ENCODE measurements around the gene PCDHA3.
"Not testable (repeated sequence)": the region's sequence is repeated elsewhere in the genome, so short reads cannot be mapped to it uniquely, and the experiment has no call there.

Gene PCDHA3

DNA sequence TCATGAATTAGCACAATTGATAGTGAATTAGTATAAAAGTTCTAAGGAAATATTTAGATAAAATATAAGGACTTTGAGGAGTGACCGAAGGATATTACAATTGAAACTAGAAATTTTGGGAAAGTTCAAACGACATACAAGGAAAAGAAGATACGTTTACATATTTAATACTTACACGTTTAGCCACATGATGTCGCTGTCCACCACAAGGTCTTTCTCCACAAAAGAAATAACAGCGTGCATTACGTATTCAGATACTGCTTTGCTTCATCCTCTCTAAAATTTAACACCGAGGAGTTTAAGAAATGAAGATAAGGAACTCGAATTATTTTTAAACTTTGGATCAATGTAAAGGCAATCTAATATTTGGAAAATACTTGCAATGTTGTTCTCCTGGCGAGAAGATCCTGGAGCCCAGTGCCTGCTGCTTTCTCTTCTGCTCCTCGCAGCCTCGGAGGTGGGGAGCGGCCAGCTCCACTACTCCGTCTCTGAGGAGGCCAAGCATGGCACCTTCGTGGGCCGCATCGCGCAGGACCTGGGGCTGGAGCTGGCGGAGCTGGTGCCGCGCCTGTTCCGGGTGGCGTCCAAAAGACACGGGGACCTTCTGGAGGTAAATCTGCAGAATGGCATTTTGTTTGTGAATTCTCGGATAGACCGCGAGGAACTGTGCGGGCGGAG lies at the start of gene PCDHA3:
PCDHA3 (plus strand) TSS at position 242 of the 678 bp plus-strand sequence.
- DNase-seq: peak; percentile 37

DNA sequence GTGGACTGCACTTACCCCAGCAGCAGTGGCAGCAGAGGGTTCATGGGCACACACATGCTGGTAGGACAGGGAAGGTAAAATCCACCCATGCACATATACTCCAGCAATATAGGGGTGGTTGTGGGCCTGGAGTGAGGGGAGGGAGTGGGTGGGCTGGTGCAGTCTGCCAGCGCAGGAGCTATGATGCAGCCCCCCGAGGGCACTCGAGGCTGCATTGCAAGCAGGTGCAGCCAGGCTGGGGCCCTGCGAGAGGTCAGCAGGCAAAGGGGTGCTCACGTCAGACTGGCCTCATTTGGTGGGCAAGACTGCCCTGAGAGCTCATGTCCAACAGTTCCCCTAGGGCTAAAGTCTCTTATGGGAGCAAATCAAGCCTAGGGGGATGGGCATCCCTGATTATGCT lies 47.3 kb upstream of the PCDHA3 start:
- no peak for DNase-seq

DNA sequence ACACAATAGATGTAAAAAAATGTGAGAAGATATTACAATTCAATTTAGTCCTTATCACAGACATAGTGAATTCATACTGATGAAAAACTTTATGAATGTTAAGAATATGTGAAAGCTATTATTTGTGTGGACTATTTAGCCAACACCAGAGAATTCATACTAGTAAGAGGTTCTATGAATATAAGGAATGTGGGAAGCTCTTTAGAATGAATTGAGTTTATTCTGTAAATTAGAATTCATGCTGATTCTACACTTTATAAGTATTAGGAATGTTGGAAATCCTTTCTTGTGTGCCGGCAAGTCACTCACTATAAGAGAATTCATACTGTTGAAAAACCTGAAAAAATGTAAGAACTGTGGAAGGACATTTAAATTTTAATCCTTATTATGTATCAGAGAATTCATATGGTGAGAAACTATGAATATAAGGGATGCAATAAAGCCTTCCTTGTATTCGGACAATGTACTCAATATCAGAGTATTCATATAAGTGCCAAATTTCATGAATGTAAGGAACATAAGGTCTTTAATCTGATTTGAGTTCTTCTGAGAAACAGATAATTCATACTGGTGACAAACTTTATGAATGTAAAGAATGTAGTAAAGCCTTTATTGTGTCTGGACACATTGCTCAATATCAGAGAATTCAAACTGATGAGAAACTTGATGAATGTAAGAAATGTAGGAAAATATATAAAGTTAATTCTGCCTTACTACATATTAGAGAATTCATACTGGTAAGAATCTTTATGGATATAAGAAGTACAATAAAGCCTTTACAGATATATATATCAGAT lies 36.5 kb upstream of the PCDHA3 start:
- no peak for DNase-seq

- no peak for DNase-seq
These were observed 33.4 kb upstream of the PCDHA3 start for GRCh38 chr5:140767444-140767843.

- no peak for DNase-seq
These were observed 20.3 kb upstream of the PCDHA3 start for GRCh38 chr5:140780512-140780911.

GRCh38 chr5:140785905-140786686 lies 14.8 kb upstream of the PCDHA3 start, which contains the start of gene PCDHA1:
Gene PCDHA1, plus strand, starts transcription at chr5:140786140.
- peak; percentile 7 for DNase-seq

DNA sequence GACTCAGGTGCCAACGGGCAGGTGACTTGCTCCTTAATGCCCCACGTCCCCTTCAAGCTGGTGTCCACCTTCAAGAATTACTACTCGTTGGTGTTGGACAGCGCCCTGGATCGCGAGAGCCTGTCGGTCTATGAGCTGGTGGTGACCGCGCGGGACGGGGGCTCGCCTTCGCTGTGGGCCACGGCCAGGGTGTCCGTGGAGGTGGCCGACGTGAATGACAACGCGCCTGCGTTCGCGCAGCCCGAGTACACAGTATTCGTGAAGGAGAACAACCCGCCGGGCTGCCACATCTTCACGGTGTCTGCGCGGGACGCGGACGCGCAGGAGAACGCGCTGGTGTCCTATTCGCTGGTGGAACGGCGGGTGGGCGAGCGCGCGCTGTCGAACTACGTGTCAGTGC lies 13.4 kb upstream of the PCDHA3 start:
- not testable (repeated sequence) for DNase-seq

- DNase-seq: not testable (repeated sequence)
These were observed 12.9 kb upstream of the PCDHA3 start for GRCh38 chr5:140787849-140788504.

- DNase-seq: no peak
These were observed 9.8 kb upstream of the PCDHA3 start for GRCh38 chr5:140791089-140791488.

DNA sequence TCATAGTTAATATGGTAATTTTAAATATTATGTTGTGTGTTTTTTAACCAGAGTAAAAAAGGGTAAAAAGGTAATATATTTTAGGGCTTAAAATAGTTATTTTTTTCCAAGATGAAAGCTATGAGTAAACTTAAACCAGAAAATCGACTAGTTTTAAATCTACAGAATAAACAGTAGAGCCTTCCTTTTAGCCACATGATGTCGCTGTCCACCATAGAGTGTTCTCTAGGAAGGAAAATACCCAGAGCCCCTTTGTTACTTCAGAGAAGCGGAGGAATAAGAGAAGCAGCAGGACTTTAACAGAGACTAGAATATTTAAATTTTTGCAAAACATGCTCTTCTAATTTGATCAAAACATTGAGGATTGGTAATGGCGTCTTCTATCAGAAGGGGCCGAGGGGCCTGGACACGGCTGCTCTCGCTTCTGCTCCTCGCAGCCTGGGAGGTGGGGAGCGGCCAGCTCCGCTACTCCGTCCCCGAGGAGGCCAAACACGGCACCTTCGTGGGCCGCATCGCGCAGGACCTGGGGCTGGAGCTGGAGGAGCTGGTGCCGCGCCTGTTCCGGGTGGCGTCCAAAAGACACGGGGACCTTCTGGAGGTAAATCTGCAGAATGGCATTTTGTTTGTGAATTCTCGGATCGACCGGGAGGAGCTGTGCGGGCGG lies 6.1 kb upstream of the PCDHA3 start, which contains the start of gene PCDHA2:
PCDHA2 (plus strand) TSS at position 258 of the 664 bp plus-strand sequence.
- DNase-seq: peak; percentile 17

DNA sequence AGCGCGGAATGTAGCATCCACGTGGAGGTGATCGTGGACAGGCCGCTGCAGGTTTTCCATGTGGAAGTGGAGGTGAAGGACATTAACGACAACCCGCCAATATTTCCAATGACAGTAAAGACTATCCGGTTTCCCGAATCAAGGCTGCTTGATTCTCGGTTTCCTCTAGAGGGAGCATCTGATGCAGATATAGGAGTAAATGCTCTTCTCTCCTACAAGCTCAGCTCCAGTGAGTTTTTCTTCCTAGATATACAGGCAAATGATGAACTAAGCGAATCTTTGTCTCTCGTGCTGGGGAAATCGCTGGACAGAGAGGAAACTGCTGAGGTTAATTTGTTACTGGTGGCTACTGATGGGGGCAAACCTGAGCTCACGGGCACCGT lies 5.6 kb upstream of the PCDHA3 start:
- peak; percentile 20 for DNase-seq

DNA sequence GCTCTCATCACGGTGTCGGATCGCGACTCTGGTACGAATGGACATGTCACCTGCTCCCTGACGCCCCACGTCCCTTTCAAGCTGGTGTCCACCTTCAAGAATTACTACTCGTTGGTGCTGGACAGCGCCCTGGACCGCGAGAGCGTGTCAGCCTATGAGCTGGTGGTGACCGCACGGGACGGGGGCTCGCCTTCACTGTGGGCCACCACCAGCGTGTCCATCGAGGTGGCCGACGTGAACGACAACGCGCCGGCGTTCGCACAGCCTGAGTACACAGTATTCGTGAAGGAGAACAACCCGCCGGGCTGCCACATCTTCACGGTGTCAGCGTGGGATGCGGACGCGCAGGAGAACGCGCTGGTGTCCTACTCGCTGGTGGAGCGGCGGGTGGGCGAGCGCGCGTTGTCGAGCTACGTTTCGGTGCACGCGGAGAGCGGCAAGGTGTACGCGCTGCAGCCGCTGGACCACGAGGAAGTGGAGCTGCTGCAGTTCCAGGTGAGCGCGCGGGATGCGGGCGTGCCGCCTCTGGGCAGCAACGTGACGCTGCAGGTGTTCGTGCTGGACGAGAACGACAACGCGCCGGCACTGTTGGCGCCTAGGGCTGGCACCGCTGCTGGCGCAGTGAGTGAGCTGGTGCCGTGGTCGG lies 4.7 kb upstream of the PCDHA3 start:
- DNase-seq: not testable (repeated sequence)

GRCh38 chr5:140796718-140797095 lies 4.2 kb upstream of the PCDHA3 start:
- DNase-seq: no peak

- DNase-seq: peak; percentile 4
These were observed 611 bp downstream of the PCDHA3 start for GRCh38 chr5:140801494-140801841.

- DNase-seq: not testable (repeated sequence)
These were observed 1.5 kb downstream of the PCDHA3 start for GRCh38 chr5:140802381-140802780.

DNA sequence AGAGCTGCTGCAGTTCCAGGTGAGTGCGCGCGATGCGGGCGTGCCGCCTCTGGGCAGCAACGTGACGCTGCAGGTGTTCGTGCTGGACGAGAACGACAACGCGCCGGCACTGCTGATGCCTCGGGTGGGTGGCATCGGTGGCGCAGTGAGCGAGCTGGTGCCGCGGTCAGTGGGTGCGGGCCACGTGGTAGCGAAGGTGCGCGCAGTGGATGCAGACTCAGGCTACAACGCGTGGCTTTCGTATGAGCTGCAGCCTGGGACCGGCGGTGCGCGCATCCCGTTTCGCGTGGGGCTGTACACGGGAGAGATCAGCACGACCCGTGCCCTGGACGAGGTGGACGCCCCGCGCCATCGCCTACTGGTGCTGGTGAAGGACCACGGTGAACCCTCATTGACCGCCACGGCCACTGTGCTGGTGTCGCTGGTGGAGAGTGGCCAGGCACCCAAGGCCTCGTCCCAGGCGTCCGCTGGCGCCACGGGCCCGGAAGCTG lies 2.0 kb downstream of the PCDHA3 start:
- DNase-seq: no peak

DNA sequence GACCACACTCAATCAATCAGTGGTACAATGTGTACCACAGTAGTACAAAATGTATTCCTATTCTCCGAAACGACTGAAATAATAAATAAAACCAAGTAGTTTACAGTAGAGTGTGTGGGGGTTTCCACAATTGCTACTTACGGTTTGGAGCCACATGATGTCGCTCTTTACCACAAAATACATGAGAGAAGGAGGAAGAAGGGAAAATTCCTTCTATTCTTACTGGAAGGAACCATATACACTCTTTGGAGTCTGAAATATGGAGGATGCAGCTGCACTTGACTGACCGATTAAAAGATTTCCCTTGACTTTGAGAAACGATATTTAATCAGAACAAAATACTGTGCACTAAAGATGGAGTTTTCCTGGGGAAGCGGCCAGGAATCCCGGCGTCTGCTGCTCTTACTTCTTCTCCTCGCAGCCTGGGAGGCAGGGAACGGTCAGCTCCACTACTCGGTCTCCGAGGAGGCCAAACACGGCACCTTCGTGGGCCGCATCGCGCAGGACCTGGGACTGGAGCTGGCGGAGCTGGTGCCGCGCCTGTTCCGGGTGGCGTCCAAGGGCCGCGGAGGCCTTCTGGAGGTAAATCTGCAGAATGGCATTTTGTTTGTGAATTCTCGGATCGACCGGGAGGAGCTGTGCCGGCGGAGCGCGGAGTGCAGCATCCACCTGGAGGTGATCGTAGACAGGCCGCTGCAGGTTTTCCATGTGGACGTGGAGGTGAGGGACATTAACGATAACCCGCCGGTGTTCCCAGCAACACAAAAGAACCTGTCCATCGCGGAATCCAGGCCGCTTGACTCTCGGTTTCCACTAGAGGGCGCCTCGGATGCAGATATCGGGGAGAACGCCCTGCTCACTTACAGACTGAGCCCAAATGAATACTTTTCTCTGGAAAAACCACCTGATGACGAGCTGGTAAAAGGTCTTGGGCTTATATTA lies 6.2 kb downstream of the PCDHA3 start, which contains the start of gene PCDHA4:
PCDHA4 (plus strand) TSS at position 235 of the 942 bp plus-strand sequence.
- peak; percentile 13 for DNase-seq

GRCh38 chr5:140808241-140808888 lies 7.5 kb downstream of the PCDHA3 start:
- not testable (repeated sequence) for DNase-seq

DNA sequence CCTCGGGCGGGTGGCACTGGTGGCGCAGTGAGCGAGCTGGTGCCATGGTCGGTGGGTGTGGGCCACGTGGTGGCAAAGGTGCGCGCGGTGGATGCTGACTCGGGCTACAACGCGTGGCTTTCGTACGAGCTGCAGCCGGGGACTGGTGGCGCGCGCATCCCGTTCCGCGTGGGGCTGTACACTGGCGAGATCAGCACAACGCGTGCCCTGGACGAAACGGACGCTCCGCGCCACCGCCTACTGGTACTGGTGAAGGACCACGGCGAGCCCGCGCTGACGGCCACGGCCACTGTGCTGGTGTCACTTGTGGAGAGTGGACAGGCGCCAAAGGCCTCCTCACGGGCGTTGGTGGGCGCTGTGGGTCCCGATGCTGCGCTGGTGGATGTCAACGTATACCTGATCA lies 8.0 kb downstream of the PCDHA3 start:
- DNase-seq: no peak

Measured in EL (cell line).